WERI-Rb-1 (cell line): ENCODE data around the gene CACNA1D.
"Not testable (repeated sequence)": the region's sequence is repeated elsewhere in the genome, so short reads cannot be mapped to it uniquely, and the experiment has no call there.

Source experiments
- DNase-seq: peaks from one replicate; pipeline ENCODE4 v3.0.0-alpha.2; 2020
- H3K27ac ChIP-seq: fragments of 250-450 bp; sonication (Bioruptor Pico); 2 replicates; pipeline ENCODE4 v1.5.1; 2020; ENCODE audit warnings: mild to moderate bottlenecking, moderate library complexity
- H3K27me3 ChIP-seq: fragments of 250-450 bp; sonication (Bioruptor Pico); 2 replicates; pipeline ENCODE4 v1.5.1; 2021; ENCODE audit warnings: mild to moderate bottlenecking, low read depth, moderate library complexity; ENCODE audit not compliant: insufficient read depth, severe bottlenecking
- H3K36me3 ChIP-seq: fragments of 250-450 bp; sonication (Bioruptor Pico); 2 replicates; pipeline ENCODE4 v1.5.1; 2020; ENCODE audit warnings: mild to moderate bottlenecking, moderate library complexity
- H3K4me3 ChIP-seq: 2 replicates; pipeline ENCODE4 v1.5.1; 2011; ENCODE audit warnings: low read depth, mild to moderate bottlenecking, control low read depth, low read length
- H3K9me3 ChIP-seq: fragments of 250-450 bp; sonication (Bioruptor Pico); 2 replicates; pipeline ENCODE4 v1.5.1; 2021; ENCODE audit warnings: mild to moderate bottlenecking, moderate library complexity; ENCODE audit not compliant: severe bottlenecking
- TF ChIP-seq, protein P1 (sequence below): IDR thresholded peaks from 2 replicates; pipeline ENCODE4 v1.5.1; 2011; ENCODE audit warnings: low read depth, mild to moderate bottlenecking, control low read depth, inconsistent platforms, low read length

The CACNA1D gene

DNA sequence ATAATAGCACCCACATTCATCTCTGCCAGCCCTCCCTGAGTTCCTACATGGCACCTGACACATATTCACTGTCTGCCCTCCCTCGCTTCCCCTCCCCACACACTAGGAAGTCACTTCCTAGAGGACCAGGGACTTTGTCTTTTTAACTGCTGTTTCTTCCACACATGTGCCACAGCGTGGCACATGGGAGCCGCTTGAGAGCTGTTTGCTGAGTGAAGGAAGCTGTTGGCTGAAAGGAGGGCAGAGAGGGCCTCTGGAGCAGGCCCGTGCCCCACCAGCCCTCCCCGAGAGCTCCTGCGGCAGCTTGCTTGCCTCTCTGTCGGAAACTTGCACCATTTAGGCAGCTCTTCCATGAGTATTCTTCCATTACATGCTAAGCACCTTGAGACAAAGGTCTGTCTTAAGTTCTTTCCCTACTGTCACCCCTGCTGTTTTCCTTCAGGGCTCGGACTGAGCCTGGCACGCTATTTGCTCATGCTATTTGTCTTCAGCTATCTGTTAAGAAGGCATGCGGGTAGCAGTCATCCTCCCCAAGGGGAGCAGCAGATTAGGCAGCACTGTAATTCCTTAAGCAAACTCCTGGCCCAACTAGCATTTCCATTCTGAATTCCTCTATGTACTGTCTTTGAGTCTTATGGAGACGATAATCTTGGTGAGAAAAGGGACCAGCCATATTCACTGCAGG is 72.2 kb downstream of the CACNA1D start:
- Histone ChIP-seq H3K27ac (no peak overlapping the region), H3K27me3 (no peaks in the 10 kb centered on the region)

DNA sequence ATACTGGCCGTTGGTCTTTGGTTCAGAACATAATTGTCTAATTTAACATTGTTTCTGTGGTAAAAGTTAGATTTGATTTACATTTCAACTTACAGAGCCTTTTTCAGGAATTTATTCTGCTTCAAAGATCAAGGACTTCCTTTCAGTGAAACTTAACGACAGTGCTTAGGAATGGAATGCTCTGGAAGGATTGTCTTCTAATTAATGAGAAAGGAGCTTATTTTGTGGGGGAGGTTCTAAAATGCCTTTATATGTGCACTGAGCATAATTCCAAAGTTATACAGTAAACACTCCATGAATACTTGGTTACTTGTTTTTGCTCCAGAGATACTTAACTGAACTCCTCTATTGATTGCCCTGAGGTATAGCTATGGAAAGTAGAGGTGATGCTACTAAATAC is 75.7 kb downstream of the CACNA1D start:
- DNase-seq: no peak
- Histone ChIP-seq H3K36me3 (no peaks in the 10 kb centered on the region), H3K9me3 (no peaks in the 10 kb centered on the region), H3K27me3 (no peaks in the 10 kb centered on the region), H3K27ac (no peak overlapping the region), H3K4me3 (no peak overlapping the region)
- TF ChIP-seq, protein P1, sequence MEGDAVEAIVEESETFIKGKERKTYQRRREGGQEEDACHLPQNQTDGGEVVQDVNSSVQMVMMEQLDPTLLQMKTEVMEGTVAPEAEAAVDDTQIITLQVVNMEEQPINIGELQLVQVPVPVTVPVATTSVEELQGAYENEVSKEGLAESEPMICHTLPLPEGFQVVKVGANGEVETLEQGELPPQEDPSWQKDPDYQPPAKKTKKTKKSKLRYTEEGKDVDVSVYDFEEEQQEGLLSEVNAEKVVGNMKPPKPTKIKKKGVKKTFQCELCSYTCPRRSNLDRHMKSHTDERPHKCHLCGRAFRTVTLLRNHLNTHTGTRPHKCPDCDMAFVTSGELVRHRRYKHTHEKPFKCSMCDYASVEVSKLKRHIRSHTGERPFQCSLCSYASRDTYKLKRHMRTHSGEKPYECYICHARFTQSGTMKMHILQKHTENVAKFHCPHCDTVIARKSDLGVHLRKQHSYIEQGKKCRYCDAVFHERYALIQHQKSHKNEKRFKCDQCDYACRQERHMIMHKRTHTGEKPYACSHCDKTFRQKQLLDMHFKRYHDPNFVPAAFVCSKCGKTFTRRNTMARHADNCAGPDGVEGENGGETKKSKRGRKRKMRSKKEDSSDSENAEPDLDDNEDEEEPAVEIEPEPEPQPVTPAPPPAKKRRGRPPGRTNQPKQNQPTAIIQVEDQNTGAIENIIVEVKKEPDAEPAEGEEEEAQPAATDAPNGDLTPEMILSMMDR: no peak

More for the DNA sequence above, 72.2 kb downstream of the CACNA1D start:
- Histone ChIP-seq H3K36me3 (no peaks in the 10 kb centered on the region), H3K4me3 (no peak overlapping the region), H3K9me3 (no peaks in the 10 kb centered on the region)
- no peak for DNase-seq
- TF ChIP-seq, protein P1: no peak

DNA sequence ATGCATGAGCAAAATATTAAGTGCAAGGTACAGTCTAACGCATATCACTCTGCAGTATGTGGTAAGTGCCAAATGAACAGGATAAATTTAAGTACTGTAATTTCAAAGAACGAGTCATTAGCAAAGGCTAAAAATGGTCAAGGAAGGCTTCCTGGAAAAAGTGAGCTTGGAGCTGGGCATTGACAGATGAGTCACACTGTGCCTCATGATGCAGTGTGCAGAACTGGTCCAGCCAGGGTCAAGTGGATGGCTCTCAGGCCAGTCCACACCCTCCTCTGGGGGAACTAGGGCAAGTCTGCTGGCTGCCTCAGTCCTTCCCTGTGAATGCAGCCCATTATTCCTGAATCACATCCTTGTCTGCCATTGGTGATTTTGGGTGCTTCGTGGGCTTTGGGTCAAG is 76.3 kb downstream of the CACNA1D start:
- no peak for DNase-seq
- TF ChIP-seq, protein P1: no peak
- Histone ChIP-seq H3K27me3 (no peaks in the 10 kb centered on the region), H3K4me3 (no peak overlapping the region), H3K9me3 (no peaks in the 10 kb centered on the region), H3K27ac (no peak overlapping the region), H3K36me3 (no peaks in the 10 kb centered on the region)

DNA sequence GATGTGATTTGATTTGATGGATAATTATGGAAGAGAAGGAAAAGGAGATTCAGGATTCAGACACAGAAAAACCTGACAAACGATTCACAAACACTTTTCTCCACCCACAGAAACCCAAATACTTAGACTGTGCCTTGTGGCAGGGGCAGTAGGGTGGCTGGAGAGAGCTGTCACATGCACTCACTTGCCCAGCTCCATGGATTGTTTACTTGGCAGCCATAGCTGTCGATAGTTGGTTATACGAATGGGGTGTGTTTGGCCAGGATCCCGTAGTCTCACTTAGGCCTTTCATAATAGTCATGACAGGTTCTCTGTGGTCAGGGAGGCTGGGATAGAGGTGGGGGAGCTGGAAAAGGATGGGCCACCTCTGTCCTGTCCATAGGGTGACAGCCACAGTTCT is 76.9 kb downstream of the CACNA1D start:
- no peak overlapping the region for H3K4me3 ChIP-seq
- no peaks in the 10 kb centered on the region for H3K36me3 ChIP-seq
- TF ChIP-seq, protein P1: no peak
- H3K27me3 ChIP-seq: no peaks in the 10 kb centered on the region
- H3K9me3 ChIP-seq: no peaks in the 10 kb centered on the region
- no peak overlapping the region for H3K27ac ChIP-seq
- no peak for DNase-seq

DNA sequence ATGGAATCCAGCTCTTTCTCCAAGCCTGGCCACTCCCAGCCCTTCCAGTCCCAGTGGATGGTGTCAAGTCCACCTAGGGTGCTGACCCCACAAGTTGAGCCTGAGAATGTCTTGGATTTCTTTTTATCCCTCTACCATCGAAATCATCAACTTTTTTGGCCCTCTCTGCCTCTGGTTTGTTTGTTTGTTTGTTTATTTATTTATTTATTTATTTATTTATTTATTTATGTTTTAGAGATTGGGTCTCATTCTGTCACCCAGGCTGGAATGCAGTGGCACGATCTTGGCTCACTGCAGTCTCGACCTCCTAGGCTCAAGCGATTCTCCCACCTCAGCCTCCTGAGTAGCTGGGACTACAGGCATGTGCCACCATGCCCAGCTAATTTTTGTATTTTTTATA is 77.8 kb downstream of the CACNA1D start:
- H3K9me3 ChIP-seq: not testable (repeated sequence)

DNA sequence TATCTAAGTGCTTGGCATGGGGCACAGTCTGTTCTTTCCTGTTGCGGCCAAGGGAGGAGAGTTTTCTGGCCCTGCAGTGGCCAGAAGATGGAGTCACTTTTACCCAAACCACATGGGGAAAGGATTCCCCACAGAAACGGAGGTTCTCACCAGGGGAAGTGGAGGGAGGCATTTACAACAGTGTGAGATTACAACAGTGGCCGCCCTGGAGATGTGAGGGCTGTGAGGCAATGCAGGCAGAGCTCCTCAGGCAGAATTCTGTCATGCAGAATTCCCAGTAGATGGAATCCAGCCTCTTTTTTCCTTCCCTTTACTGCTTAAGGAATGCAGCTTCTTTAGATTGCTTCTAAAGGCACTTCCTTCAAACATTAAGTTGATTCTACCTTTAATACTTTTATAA is 83.1 kb downstream of the CACNA1D start:
- no peak for DNase-seq
- H3K27me3 ChIP-seq: no peaks in the 10 kb centered on the region
- H3K4me3 ChIP-seq: no peak overlapping the region
- no peaks in the 10 kb centered on the region for H3K36me3 ChIP-seq
- no peak overlapping the region for H3K27ac ChIP-seq
- TF ChIP-seq, protein P1: no peak
- H3K9me3 ChIP-seq: no peaks in the 10 kb centered on the region

More for the DNA sequence above, 77.8 kb downstream of the CACNA1D start:
- not testable (repeated sequence) for DNase-seq, H3K4me3 ChIP-seq, H3K36me3 ChIP-seq, H3K27me3 ChIP-seq, H3K27ac ChIP-seq
